GM13977 (cell line): Measurements from ENCODE around the gene HAUS5.
A peak's percentile ranks its signal among the peaks of the same experiment; 100 is the strongest.

ENCODE experiments used
- DNase-seq: peaks from one replicate; pipeline ENCODE4 v3.0.0; 2012; ENCODE audit warnings: low spot score
- CTCF ChIP-seq: IDR thresholded peaks from 2 replicates; pipeline ENCODE4 v1.5.1; 2012; ENCODE audit warnings: mild to moderate bottlenecking, control low read depth; ENCODE audit not compliant: insufficient read depth; ENCODE audit errors: extremely low read depth, missing control alignments
- in situ Hi-C: fragments of 300-500 bp; cut with MboI; formaldehyde crosslinking; loops from one replicate; pipeline ENCODE4 v1.12.0; 2022; ENCODE audit warnings: low sequenced_read_pairs, low pct_unique_long_range_greater_than_20kb, mixed read lengths, inconsistent platforms; ENCODE audit not compliant: unreplicated experiment

Gene HAUS5

GRCh38 chr19:35607661-35608060, 4.9 kb upstream of the HAUS5 start:
- DNase-seq = no peak
- in situ Hi-C loops = no loop called here
- TF ChIP-seq CTCF = no peak

GRCh38 chr19:35608251-35608650, 4.3 kb upstream of the HAUS5 start:
- in situ Hi-C loops = no loop called here
- DNase-seq = no peak
- TF ChIP-seq CTCF = no peak

GRCh38 chr19:35609851-35610353, 2.6 kb upstream of the HAUS5 start:
- in situ Hi-C loops = no loop called here
- peak; percentile 56 for DNase-seq
- no peak for TF ChIP-seq CTCF

- in situ Hi-C loops = no loop called here
- no peak for TF ChIP-seq CTCF
- no peak for DNase-seq
Measured at GRCh38 chr19:35612224-35612558, 344 bp upstream of the HAUS5 start.

- in situ Hi-C loops = no loop called here
- TF ChIP-seq CTCF = no peak
- no peak for DNase-seq
Measured at GRCh38 chr19:35613574-35613973, 1.0 kb downstream of the HAUS5 start.

GRCh38 chr19:35615036-35615435, 2.5 kb downstream of the HAUS5 start:
- TF ChIP-seq CTCF = no peak
- in situ Hi-C loops = no loop called here
- no peak for DNase-seq

GRCh38 chr19:35618857-35619256, 6.3 kb downstream of the HAUS5 start:
- in situ Hi-C loops = no loop called here
- no peak for TF ChIP-seq CTCF
- no peak for DNase-seq
